Placental pericyte (primary cell): ENCODE data around the gene ALB. TPM values are rescaled to one million over a fixed set of nuclear protein-coding genes. Genes with fewer than 3 reads are reported as not detected.

Experiments used
- total RNA-seq: library from RNA; depleted of rRNA; stranded (reverse); fragments of >200 nt; gene quantifications from 2 replicates; pipeline ENCODE4 v1.2.3, GENCODE V29; 2012

The ALB gene
- total RNA-seq: not detected in 2 replicates

GRCh38 chr4:73404042-73404441 lies at the start of gene ALB:
ALB (plus strand) TSS chr4:73404287; CDS start chr4:73404328, 41 bp downstream.

GRCh38 chr4:73435984-73436383 lies 31.9 kb downstream of the ALB start, which contains the start of gene AFP:
AFP (plus strand) TSS chr4:73436221; CDS start chr4:73436263, 42 bp downstream.

Other genes with a start within 250 kb of the ALB start
- gene ANKRD17, start 145.5 kb upstream of the ALB start, total RNA-seq: 49.2 and 68.4 TPM in 2 replicates
- 0.57 TPM in 1 of 2 replicates, not detected in the other for gene AFP, start 31.9 kb downstream of the ALB start, total RNA-seq
- gene AFM, start 77.5 kb downstream of the ALB start, total RNA-seq: not detected in 2 replicates
- 0.14 TPM in 1 of 2 replicates, not detected in the other for gene RASSF6, start 216.1 kb downstream of the ALB start, total RNA-seq